Gastrocnemius medialis (tissue), 4 donors: Measurements from ENCODE around the gene MANSC1.

Source experiments
- CTCF ChIP-seq, 5 experiments: fragments of 450-650 bp in 3 of 5; fragments of 200-600 bp in 2 of 5; sonication (generic) in 2 of 5; IDR thresholded peaks in 4 of 5; conservative IDR thresholded peaks in 1 of 5; 1 replicate in 4 of 5; 2 replicates in 1 of 5; pipeline ENCODE4 v1.5.1; 2016 to 2019; ENCODE audit warnings: antibody characterized with exemption in 5 of 5, mild to moderate bottlenecking in 3 of 5, moderate library complexity in 3 of 5
- POLR2A ChIP-seq, 2 donors: fragments of 450-650 bp; IDR thresholded peaks; one replicate each; pipeline ENCODE4 v1.6.1; 2017; ENCODE audit warnings: antibody characterized with exemption in 2 of 2, mild to moderate bottlenecking in 2 of 2, moderate library complexity in 2 of 2

DNA sequence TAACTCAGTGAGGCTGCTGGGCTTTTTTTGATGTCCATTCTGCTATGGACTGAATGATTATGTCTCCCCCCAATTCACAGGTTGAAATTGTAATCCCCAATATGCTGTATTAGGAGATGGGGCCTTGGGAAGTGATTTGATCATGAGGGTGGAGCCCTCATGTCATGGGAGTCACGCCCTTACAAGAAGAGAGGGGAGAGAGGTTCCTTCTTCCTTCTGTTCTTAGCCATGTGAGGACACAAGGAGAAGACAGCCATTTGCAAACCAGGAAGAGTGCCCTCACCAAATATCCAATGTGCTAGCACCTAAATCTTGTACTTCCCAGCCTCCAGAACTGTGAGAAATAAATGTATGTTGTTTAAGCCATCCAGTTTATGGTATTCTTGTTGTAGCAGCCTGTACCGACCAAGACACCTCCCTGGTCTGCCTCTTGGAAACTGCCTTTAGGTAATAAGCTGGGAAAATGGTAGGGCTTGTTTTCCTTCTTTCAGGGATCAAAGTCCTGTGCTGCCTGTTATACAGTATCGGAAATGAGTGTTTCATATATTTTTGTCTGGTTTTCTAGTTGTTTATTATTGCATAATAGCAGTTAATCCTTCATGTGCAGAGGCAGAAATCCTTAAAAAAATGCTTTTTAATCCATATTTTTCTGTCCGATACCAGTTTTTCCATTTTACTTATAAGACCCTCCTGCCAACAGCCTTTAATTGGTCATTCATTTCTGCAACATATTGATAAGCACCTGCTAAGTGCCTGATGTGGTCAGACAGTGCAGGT, 23.1 kb upstream of the MANSC1 start:
- TF ChIP-seq CTCF (IDR thresholded peaks at IDR 0.05 in 4 of 5, conservative IDR thresholded peaks at IDR 0.05 in 1 of 5), result no peak
- no peak for TF ChIP-seq POLR2A (IDR thresholded peaks at IDR 0.05)
